Islet precursor cell (in vitro differentiated cells): ENCODE measurements around the gene RFLNA.

Experiments used
- DNase-seq: peaks from one replicate; pipeline ENCODE4 v3.0.0-alpha.2; 2018

RFLNA gene, protein sequence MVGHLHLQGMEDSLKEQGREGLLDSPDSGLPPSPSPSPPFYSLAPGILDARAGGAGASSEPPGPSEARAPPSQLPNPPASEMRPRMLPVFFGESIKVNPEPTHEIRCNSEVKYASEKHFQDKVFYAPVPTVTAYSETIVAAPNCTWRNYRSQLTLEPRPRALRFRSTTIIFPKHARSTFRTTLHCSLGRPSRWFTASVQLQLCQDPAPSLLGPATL

DNA sequence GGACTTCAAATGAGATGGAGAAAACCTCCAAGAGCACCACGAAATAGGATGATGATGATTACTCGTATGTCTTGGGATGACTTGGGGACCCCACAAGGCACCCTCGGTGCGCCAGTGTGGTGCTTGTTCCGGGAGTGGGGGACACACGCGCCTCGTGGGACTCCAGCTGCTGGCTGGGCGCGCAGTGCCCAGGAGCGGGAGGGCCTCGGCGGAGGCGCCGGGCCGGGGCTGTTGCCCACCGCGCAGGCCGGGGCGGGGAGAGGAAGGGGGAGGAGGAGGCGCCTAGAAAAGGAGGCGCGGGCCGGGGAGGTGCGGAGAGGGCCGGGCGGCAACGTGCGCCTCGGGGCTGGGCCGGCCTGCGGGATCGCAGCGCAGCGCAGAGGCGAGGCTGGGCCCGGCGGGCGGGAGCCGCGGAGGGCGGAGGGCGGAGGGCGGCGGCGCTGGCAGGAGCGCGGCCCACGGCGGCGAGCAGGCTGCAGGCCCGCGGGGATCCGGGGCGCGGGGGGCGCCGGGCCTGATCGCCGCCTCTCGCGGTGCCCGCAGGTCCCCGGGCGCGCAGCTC lies at the start of gene RFLNA:
Gene RFLNA, plus strand, starts transcription at position 314 of the 562 bp plus-strand sequence. CDS start 337 bp downstream, outside the sequence.
- DNase-seq = peak; percentile 76

DNA sequence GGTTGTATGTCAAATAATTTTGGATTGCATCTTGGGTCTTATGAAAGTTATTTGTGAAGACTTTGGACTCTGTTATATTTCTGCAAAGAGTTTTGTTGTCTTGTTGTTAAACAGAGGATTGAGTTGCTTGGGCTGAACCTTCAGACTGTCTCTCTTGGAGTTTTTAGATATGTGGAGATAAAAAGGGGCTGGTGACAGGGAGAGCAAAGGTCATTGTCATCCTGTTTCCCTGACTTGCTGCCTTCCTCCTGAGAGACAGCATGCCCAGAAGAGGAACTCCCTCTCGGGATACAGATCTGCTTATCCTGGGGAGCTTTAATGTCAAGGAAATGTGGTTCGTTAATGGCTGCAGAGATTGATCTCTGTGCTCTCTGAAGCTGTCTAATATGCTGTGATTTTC lies 47.6 kb upstream of the RFLNA start:
- no peak for DNase-seq

DNA sequence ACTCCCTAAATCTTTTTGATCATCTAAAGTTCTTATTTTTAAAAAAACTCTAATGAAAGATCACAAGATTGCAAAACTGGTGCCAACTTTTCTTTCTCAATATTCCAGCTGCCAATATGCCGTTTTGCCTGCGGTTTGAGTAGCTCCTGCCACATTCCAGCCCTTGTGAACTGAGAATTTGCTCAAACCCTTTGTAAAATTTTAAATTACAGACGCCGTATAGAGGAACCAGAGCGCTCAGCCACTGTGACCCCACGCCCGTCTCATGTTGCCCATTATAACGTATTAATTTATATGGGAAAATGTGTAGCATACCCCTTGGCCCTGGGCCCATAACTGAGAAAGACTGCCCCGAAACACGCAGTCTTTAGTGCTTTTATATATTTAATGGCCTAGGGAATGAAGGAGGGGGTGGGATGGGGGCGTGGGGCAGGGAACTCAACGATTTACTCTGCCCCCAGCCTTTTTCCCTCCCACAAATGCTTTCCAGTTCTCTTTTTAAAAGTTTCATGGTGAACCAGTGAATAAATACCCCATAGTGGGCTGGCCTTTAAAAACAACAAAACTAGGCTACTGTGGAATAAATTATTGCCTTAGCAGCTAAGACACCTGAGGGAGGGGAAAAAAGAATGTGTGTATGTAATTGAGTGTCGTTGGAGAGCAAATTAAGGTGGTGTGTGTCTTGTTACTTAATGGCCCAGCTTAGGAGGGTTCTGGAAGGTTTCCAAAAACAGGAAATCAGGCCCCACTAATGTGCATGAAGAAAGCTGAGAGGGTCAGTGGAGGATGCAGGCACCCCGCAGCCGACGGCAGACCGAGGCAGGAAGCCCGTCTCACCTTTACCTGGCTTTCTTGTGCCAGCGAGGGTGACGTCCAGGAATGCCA lies 45.7 kb upstream of the RFLNA start:
- no peak for DNase-seq

DNA sequence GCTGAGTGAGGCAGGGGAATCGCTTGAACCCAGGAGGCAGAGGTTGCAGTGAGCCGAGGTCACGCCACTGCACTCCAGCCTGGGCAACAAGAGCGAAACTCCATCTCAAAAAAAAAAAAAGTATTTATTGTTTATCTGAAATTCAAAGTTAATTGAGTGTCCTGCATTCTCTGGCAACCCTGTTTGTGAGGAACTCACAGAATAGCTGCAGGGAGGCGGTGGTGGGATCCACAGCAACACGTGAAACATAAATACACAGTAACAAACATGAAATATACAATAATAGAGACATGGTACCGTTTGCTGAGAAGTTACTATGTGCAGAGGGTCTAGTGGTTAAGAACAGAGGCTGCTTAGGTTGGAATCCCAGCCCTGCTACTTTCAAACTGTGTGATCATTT lies 43.7 kb upstream of the RFLNA start:
- no peak for DNase-seq

DNA sequence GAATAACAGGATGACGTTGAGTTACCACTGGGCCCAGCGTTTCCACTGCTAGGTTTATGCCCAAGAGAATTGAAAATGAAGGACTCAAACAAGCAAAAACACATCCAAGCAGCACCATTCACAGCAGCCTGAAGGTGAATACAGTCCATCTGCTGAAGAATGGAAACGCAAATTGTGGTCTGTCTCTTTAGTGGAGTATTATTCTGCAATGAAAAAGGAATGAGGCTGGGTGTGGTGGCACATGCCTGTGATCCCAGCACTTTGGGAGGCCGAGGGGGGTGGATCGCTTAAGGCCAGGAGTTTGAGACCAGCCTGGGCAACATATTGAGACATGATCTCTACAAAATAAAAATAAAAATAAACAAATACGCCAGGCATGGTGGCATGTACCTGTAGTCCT lies 41.9 kb upstream of the RFLNA start:
- DNase-seq = no peak

DNA sequence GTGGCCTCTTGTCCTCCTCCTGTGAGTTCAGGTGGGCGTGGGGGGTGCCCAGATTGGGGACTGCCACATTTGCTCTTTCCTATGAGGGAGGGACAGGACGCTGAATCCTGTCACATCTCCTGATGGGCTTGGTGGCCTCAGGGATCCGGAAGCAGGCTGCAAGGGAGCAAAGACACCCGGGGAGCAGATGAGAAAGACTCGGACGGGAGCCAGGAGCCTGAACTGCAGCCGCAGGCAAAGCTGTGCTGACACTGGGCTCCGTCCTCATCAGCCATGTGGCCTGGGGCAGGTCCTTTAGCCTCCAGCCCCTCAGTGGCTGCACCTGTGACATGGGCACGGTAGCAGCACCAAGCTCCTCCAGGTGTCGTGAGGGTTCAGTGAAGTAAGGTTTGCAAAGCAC lies 40.8 kb upstream of the RFLNA start:
- DNase-seq = no peak

DNA sequence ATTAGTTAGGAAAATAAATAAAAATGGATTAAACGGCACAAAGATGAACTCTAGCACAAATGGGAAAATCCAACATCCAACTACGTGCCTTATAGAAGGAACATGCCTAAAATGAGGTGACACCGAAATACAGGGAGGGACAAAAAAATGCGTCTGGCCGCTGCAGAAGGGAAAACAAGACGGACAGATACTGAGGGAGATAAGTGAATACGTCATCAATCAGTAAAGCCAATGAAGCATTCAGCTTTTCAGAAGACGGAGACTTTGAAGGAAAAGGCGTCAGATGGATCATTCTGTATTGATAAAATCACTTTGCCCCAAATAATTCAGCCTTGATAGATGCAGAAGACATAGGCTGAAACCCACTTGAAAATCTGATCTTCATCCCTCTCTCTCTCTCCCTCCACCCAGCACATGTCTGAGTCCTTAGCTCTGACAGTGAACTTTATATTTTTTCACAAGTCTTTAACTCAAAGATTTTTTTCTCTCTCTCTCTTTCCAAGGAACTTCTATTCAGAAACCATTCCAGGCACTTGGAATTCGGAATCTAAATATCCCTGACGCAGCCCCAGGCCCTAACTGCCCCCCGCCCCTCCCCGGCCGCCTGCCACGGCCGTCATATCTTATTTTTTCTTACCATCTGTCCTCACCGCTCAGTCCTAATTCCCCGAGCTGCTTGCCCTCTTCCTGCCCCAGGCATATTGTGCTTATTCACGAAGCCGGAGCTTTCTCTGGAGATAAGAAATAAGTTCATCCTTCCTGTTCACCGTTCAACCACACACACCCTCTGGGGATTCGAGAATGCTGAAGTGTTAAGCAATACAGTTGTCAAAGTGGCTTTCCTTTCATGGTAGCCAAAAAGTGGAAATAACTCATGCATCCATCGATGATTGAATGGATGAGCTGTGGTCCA lies 35.5 kb upstream of the RFLNA start:
- no peak for DNase-seq

DNA sequence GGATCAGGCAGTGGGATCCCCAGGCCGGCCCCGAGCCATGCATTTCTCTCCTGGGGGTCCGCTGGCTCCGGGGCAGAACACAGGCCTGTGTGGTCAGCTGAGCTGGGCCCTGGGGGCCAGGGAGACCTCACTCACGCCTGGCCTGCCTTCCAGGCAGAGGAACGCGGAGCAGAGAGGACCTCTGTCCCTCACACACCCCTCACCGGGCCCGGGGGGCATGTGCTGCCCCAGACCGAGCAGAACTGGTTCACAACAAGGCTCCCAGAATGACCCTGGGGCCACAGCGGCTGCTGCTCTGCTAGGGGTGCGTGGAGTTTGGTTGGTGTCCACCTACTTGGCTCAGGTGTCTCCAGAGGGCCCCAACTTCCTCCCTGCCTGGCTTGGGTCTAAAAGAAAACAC lies 33.0 kb upstream of the RFLNA start:
- no peak for DNase-seq

DNA sequence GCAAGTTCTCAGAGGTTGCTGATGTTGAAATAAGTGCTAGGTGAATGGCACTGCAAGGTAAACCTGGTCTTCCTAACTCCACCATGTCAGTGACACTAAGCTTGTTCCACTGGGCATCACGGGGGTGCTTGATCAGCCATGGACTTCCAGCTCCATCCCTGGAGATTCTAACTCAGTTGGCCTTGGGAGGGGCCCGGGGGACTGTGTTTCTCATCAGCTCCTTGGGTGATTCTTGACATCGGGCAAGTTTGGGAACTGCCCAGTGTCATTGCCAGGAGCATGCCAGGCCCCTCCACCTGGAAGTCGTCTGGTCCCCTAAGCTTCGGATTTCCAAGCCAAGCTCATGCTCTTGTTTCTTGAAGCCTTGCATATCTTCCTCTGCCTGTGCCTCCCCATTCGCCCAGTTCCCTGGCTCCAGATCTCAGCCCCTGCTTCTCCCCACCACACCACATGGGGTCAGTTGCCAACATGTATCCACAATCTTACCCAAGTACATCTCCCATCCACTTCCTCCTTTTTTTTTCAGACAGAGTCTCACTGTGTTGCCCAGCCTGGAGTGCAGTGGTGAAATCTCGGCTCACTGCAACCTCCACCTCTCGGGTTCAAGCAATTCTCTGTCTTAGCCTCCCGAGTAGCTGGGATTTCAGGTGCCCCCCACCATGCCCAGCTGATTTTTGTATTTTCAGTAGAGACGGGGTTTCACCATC lies 30.7 kb upstream of the RFLNA start:
- DNase-seq = no peak

DNA sequence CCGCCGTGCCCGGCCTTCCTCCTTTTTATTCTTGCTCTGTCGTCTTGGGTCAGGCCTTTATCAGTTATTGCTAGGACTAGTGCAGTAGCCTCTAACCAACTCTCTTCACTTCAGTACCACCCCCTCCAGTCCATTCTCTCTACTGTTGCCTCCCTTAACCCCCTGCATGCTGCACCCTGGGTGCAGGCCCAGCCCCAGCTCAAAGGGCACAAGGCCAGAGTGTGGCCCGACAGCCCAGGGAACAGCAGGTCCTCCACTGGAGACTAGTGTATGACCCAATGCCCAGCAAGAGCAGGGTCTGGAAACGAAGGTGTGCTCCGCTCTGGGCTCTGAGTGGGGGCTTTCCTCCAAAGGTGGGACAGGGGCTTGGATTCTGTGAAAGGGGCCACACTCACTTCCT lies 30.0 kb upstream of the RFLNA start:
- DNase-seq = no peak

DNA sequence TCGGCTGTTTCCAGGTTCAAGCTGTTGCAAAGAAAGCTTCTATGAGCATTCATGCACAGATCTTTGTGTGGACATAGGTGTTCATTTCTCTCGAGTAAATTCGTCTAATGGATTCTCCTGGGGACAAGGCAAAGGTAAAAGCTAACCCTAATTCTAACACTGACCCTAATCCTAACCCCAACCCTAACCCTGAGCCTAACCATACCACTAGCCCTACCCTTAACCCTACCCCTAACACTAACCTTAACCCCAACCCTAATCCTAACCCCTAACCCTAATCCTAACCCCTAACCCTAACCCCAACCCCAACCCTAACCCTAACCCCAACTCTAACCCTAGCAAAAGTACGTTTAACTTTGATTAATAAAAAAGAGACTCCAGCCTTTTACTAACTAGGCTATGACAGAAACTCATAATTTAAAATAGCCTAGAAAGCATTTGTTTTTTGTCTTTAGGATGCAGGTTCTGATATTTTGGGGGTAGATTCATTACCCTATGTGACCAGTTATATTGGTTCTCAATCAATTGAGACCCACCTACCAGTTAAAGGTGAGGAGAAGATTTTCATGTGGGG lies 27.6 kb upstream of the RFLNA start:
- no peak for DNase-seq

DNA sequence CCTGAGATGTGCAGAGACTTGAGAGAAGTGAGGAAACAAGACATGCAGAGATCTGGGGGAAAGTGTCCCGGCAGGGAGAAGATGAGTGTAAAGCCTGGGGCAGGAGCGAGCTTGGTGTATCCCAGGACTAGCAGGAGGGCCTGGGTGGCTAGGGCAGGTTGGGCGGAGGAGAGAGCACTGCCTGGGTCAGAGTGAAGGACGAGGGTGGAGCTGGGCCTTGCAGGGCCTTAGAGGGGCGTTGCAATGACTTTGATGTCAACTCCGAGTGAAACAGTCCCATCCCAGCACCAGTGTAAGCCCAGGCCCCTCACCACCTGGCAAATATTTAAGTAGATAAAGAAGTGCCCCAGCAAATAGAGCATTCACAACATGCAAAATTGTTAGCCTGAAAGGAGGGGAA lies 24.2 kb upstream of the RFLNA start:
- no peak for DNase-seq

DNA sequence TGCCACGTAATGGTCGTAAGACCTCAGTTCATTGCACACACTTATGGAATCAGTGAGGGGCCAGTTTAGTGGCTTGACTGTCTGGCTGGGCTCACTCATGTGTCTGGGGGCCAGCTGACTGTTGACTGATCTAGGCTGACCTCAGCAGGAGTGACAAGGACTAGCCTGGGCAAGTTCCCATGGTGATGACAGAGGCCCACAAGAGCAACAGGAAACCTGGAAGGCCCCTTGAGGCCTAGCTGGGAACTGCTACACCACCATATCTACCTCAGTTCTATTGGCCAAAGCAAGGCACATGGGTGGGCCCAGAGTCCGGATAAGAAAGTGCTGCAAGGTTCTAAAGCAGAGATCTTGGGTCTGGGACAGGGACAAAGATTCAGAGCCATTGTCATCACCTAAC lies 21.3 kb upstream of the RFLNA start:
- DNase-seq = peak; percentile 96

DNA sequence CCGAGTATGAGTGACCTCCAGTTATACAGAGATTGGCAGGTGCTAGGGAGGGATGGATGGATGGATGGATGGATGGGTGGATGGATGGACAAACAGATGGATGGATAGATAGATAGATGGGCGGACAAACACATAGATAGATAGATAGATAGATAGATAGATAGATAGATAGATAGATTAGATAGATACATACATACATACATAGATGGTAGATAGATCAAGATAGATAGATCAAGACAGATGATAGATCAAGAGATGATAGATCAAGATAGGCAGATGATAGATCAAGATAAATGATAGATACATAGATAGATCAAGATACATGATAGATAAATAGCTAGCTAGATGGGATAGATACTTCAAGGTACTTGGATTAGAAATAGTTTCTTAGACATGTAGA lies 18.6 kb upstream of the RFLNA start:
- DNase-seq = no peak

DNA sequence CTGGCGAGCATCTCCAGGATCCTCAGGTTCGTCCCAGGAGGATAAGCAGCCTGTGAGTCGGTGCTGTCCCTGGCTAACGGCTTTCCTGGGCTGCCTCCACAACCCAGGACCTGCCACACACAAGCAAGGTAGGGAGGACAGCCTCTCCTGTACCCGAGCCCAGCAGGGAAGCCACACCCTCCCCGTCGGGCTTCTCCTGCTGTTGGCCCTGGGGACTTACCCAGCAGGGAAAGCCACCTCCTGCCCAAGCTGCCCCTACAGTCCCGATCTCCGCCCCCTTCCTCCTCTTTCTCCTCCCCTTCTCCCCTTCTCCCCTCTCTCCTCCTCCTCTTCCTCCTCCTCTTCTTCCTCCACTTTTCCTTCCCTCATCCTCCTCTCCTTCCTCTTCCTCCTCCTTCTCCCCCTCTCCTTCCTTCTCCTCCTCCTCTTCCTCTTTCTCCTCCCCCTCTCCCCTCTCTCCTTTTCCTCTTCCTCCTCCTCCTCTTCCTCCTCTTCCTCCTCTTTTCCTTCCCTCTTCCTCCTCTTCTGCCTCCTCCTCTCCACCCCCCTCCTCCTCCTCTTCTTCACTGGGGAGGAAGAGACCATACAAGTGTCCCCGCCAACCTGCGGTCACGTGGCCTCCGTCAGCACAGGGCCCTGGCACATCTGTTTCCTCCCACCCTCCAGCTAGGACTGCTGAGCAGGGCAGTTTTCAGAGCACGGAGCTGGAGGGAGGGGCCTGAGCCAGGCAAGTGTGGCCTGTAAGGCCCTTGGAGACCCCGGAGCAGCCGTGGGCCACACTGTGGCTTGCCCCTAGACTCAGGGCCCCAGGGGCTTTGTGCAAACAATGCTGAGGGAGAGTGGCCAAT lies 17.3 kb upstream of the RFLNA start:
- no peak for DNase-seq

DNA sequence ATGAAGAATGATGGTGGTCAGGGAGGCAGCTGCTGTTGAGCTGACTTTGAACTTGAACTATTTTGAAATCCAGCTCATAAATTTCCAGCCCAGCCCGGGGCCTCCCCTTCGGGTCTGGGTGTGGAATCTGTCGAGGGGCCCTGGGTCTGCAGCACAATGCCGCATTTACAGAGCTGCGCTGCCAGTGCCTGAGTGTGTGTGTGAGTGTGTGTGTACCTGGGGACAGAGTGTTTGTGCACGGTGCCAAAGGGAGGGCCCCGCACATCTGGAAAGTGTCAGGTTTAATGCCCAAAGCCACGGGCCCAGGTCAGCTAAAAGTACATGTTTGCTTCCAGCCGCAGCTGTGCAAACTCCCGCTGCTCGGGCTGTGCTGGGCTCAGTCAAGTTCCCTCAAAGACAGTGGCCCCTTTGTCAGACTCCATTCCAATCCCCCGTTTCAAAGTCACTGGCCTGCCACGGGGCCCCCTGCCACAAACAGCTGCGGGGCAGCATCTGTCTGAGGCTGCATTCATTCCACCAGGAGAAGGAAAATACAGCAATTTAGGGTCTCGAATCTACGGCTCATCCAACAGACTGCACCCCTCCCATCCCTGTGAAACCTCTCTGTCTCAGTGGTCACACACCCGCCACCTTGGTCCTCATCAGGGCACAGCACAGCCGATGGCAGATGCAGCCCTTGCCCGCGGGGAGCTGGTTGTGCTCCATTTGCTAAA lies 16.3 kb upstream of the RFLNA start:
- DNase-seq = peak; percentile 79

DNA sequence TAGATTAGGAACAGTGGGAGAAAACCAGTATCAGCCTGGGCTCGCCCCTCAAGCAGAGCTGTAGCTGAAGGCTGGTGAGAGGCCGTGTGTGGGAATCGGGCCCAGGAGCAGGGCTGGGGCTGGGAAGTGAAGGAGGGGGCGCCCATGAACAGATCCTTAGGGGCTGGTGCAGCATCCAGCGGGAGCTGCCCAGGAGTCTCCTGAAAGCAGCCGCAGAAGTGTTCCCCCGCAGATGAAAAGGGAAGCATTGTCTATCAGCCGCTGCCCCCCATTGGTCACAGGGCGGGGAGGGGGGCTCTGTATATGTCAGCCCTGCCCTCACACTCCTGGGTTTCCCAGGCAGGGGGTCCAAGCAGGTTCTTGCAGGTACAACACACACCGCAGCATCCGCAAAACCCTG lies 15.6 kb upstream of the RFLNA start:
- DNase-seq = no peak

DNA sequence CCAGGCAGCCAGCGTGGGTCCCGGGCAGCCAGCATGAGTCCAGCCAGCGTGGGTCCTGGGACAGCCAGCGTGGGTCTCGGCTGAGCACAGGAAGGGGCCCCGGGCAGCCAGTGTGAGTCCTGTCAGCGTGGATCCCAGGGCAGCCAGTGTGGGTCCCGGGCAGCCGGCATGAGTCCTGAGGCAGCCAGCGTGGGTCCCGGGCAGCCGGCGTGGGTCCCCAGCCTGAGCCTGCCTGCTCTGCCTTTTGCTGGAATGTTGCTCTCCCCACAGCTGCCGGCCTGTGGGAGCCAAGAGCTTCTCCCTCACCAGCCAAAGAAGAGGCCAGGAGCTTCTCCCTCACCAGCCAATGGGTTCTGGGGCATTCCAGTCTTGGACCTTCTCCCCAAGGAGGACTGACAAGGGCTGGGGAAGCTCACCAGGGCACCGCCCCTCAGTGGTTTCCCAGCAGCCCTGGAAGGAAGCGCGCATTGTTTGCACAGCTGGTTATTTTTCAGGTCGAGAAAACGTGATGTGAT lies 15.0 kb upstream of the RFLNA start:
- no peak for DNase-seq

DNA sequence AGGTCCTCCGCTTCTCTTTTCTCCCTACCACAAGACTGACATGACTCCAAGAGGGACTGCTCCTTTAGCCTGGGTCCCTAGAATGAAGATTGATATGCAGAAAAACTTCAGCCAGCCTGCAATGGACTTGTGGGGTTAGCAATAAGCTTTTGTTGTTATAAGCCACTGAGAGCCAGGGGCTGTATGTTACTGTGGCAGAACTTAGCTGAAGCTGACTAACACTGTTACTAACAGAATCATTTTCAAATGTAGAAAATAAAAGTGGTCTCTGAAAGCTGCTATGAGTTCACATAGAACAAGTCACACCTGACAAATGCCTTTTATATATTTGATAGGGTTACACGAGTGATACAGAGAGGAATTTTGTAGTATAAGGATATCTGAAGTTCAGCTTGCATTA lies 13.6 kb upstream of the RFLNA start:
- no peak for DNase-seq

DNA sequence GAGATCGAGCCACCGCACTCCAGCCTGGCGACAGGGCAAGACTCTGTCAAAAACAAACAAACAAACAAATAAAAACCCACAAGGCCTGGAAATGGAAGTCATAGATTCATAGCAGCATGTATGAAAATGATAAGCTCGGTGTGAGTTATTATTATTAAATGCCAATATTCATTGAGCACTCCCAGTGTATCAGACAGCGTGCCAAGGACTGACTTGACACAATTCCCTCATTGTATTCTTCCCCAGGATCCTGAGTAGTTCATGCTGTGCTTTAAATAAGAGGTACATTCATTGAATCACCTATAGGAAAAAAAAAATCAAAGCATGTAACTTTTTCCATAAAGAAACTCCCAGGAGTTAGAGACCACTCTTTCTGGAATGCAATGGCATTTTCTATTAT lies 12.6 kb upstream of the RFLNA start:
- no peak for DNase-seq
